T-helper 1 cell treated with Interleukin-12 subunit alpha and Interleukin-12 subunit beta and Interleukin-4 antibody, amounts not matched to agents 30 ng/mL and 1 ng/mL, for 36 hours (primary cell): Measurements from ENCODE around the gene SACM1L. TPM values are rescaled to one million over a fixed set of nuclear protein-coding genes. Genes with fewer than 3 reads are reported as not detected.

Source experiments
- intact Hi-C: fragments of 100-400 bp; cut with micrococcal nuclease; formaldehyde crosslinking; loops from one replicate; pipeline ENCODE4 v1.15.1; 2024
- total RNA-seq: library from RNA; stranded (reverse); gene quantifications from 2 replicates; pipeline ENCODE4 v1.2.3, GENCODE V29; 2022

Gene SACM1L
- total RNA-seq, 1 donor from 2014 or later: 78.0 TPM

GRCh38 chr3:45666757-45667431 is 22.3 kb upstream of the SACM1L start:
- intact Hi-C loops: loop anchor here (10.0 kb wide), 2 partner anchors 408 to 1332 kb away; partner anchors contain the start of gene TCAIM

DNA sequence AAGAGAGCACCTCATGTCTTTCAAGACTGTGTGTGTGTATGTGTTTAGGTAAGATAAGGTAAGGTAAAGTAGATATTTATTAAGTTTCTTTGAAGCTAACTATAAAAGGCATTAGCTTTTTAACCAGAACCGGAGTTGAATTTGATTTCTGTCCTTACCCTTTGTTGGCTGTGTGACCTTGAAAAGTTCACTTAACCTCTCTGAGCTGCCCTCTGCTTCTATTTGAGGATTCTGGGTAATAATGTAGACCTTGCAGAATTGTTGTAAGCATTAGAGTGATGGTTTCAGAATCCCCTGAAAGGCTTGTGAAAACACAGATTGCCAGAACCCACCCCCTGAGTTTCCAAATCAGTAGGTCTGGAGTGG is 21.6 kb upstream of the SACM1L start:
- intact Hi-C loops: loop anchor here (10.0 kb wide), 2 partner anchors 407 to 1333 kb away; partner anchors contain the start of gene TCAIM

DNA sequence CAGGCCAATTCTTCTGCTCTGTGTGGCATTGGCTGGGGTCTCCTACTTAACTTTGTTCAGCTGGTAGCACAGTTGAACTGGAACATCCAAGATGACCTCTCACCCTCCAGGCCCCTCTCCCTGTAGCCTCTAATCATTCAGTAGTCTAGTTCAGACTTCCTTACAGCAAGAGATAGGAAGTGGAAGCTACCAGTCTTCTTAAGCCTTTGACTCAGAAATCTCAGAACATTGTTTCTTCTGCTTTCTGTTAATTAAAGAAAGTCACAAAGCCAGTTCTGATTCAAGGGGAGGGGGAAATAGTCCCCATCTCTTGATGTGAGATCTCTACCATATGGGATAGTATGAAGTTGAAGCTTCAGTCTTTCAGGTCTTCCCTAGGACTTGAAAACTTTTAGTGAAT is 18.8 kb upstream of the SACM1L start:
- intact Hi-C loops: no loop called here

GRCh38 chr3:45670991-45671390 is 18.2 kb upstream of the SACM1L start:
- intact Hi-C loops: no loop called here

GRCh38 chr3:45673273-45673672 is 15.9 kb upstream of the SACM1L start:
- intact Hi-C loops: no loop called here

DNA sequence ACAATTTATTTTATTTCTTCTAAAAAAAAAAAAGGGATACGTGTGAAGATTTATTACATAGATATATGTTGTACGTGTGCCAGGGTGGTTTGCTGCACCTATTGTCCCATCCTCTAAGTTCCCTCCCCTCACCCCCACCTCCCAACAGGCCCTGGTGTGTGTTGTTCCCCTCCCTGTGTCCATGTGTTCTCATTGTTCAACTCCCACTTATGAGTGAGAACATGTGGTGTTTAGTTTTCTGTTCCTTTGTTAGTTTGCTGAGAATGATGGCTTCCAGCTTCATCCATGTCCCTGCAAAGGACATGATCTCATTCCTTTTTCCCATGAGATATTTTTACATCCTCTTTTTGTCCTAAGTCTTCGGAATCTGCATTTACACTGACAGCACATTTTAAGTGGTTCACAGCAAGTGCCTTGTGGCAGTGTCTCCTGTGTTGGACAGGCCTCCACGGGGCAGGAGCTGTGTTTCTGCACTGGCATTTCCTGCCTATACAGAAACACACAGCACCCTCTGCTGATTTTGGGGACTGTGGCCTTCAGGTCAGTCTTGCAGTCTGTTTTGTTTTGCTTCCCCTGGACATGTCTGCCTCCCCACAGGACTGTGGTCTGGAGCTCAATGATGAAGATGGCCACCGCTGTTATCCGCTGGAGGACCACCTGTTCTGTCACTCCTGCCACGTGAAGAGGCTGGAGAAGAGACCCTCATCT is 12.7 kb upstream of the SACM1L start:
- intact Hi-C loops: loop anchor here (1.0 kb wide), 2 partner anchors 11 to 12 kb away; no protein-coding TSS in a partner anchor

DNA sequence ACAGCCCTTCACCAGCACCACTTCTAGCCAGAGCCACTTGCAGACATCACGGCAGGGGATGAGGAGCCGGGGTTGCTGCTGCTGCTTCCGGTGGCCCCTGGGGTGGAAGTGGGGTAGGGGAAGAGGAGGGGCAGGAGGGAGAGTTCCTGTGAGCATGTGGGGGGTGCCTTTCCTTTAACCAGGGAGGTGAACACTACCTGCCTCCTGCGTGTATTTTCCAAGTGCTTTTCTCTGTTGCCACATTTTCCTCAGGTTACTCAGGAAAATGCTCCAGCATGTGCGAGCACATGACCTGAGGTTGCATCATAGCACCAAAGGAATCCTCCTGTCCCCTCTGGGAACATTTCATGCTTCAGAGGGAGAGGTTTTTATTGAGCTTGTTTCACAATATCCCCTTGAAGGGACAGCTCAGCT is 12.2 kb upstream of the SACM1L start:
- intact Hi-C loops: loop anchor here (1.0 kb wide), 2 partner anchors 11 to 12 kb away; no protein-coding TSS in a partner anchor

DNA sequence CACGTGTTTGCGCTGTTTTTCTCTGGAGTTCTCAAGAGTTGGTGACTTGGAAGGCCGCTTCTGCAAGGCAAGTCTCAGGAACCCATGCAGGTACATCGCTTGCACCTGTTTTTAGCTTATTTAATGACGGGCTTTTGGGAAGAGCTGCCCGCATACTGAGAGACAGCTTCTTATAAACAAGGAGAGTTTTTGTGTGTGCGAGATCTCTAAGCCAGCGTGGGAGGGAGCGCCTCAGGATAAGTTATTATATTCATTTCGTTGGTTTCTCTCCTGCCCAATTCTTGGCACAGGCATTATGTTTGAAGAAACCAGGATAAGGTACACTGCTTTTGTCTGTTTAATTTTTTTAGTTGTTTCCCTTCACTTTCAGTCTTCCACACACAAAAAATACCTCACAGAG is 11.4 kb upstream of the SACM1L start:
- intact Hi-C loops: loop anchor here (1.0 kb wide), 2 partner anchors 10 to 13 kb away; no protein-coding TSS in a partner anchor

- intact Hi-C loops: loop anchor here (10.0 kb wide), 1 partner anchor 815 kb away; the partner anchor contains the start of gene TMEM42
Observed at GRCh38 chr3:45679805-45680204, 9.4 kb upstream of the SACM1L start.

GRCh38 chr3:45681221-45681620 is 8.0 kb upstream of the SACM1L start:
- intact Hi-C loops: loop anchor here (10.0 kb wide), 1 partner anchor 816 kb away; the partner anchor contains the start of gene TMEM42

GRCh38 chr3:45681846-45682245 is 7.3 kb upstream of the SACM1L start:
- intact Hi-C loops: loop anchor here (10.0 kb wide), 1 partner anchor 817 kb away; the partner anchor contains the start of gene TMEM42

DNA sequence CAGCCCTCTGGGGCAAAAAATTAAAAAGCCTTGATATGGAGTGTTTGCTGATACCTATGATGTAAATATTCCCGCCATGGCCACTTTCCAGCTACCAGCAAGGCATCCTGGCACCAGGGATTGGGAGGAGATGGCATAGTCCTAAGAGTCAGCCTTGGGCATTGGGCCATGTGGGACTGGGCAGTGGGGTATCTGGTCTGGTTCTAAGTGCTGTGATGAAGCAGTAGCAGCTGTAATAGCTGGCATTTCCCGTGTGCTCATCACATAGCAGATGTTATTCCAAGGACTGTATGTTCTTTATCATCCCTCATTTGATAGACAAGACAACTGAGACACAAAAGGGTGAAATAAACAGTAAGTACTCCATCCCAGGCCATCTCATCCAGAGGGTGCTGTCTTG is 6.9 kb upstream of the SACM1L start:
- intact Hi-C loops: loop anchor here (10.0 kb wide), 1 partner anchor 818 kb away; the partner anchor contains the start of gene TMEM42

- intact Hi-C loops: loop anchor here (10.0 kb wide), 1 partner anchor 818 kb away; the partner anchor contains the start of gene TMEM42
Observed at GRCh38 chr3:45682786-45683185, 6.4 kb upstream of the SACM1L start.

DNA sequence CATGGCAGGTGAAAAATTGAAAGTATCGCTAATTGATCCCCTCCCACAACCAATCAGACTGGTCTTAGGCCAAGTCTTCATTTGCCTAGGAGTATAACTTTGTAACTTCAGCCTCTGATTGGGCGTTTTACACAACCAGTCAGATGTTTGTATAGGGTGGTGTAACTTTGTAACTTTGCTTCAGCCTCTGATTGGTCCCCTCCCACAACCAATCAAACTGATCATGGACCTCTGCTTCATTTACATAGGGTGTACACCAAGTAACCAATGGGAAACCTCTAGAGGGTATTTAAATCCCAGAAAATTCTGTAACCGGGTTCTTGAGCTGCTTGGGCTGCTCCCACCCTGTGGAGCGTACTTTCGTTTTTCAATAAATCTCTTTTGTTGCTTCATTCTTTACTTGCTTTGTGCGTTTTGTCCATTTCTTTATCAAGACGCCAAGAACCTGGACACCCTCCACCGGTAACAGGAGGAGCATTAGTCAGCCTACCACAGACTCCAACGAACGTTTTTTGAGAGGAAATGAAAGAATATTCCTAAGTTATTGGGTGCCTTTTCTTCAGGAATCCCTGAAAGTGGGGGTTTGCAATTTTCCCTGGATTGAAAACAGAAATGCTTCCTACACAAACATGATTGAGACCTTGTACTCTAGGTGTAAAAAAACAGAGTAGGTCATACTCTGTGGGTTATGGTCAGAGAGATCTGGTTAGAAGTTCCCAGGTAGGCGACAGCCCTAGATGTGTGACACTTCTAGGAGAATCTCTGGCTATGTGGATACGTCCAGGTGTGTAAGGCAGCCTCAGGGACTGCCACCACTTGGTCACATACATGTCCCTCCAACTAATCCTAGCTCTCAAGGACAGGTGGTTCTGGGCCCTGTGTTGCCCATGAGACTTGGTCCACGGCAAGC is 5.5 kb upstream of the SACM1L start:
- intact Hi-C loops: loop anchor here (10.0 kb wide), 1 partner anchor 819 kb away; the partner anchor contains the start of gene TMEM42

GRCh38 chr3:45684327-45684892 is 4.8 kb upstream of the SACM1L start:
- intact Hi-C loops: loop anchor here (10.0 kb wide), 1 partner anchor 820 kb away; the partner anchor contains the start of gene TMEM42

- intact Hi-C loops: loop anchor here (10.0 kb wide), 1 partner anchor 821 kb away; the partner anchor contains the start of gene TMEM42
Observed at GRCh38 chr3:45685722-45686121, 3.5 kb upstream of the SACM1L start.

GRCh38 chr3:45686850-45687249 is 2.3 kb upstream of the SACM1L start:
- intact Hi-C loops: loop anchor here (10.0 kb wide), 1 partner anchor 822 kb away; the partner anchor contains the start of gene TMEM42

DNA sequence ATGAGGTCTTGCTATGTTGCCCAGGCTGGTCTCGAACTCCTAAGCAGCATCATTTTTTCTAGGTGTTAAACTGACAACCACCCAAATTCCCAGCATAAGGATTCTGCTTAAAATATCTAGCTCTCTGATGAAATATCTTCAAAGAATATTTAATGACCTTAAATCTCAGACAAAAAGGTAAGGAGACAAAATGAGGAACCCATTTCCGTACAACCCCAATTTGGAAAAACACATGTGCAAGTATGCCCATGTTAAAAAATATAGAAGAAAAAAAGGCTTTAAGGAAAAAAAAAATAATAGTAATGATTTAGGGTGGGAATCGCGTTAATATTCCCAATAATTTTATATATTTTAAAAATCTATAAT is 1.4 kb upstream of the SACM1L start:
- intact Hi-C loops: loop anchor here (1.0 to 10.0 kb wide), 7 partner anchors 11 to 1595 kb away; partner anchors contain the start of genes FYCO1, KIAA1143, KIF15 and KIF9

GRCh38 chr3:45688194-45688881 is 858 bp upstream of the SACM1L start:
- intact Hi-C loops: loop anchor here (1.0 to 10.0 kb wide), 7 partner anchors 11 to 1594 kb away; partner anchors contain the start of genes FYCO1, KIAA1143, KIF15 and KIF9

- intact Hi-C loops: loop anchor here (1.0 to 10.0 kb wide), 14 partner anchors 25 to 1593 kb away; partner anchors contain the start of genes CCR5, FYCO1, KIAA1143 and KIF15
Observed at GRCh38 chr3:45689787-45690145, 570 bp downstream of the SACM1L start.
